HG03575 (cell line): ENCODE results near the gene CDC14B.
"Not testable (repeated sequence)": the region's sequence is repeated elsewhere in the genome, so short reads cannot be mapped to it uniquely, and the experiment has no call there.

Source experiments
- ATAC-seq: cut with Tn5 transposase; IDR thresholded peaks from one replicate; pipeline ENCODE4 v1.9.1; 2021; ENCODE audit not compliant: unreplicated experiment, insufficient number of reproducible peaks, low FRiP score; ENCODE audit errors: extremely low read depth

The CDC14B gene

GRCh38 chr9:96636368-96636767 is 16.7 kb upstream of the CDC14B start:
- no peak for ATAC-seq

- ATAC-seq, result not testable (repeated sequence)
Measured at GRCh38 chr9:96633579-96633978, 13.9 kb upstream of the CDC14B start.

GRCh38 chr9:96626912-96627311 is 7.3 kb upstream of the CDC14B start:
- no peak for ATAC-seq

DNA sequence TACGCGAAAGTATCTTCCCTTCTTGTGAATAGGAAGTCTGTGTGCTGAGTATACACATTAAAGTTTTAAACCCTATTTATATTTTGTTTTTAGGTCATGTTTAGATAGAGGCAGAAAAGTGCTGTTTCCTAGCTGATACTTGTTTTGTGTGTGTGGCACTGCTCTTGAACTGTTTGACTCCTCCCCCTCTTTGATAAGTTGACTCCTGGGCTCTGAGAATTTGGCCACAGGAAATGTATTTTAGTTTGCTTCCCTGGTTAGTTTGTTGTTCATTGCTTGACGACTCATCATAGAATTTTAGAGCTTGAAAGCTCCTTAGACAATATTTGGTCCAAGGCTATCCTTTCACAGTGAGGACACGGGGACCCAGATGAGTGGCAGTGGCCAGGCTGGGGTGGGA is 2.0 kb upstream of the CDC14B start:
- ATAC-seq, result no peak

GRCh38 chr9:96620832-96621269 is 1.2 kb upstream of the CDC14B start:
- ATAC-seq, result no peak

DNA sequence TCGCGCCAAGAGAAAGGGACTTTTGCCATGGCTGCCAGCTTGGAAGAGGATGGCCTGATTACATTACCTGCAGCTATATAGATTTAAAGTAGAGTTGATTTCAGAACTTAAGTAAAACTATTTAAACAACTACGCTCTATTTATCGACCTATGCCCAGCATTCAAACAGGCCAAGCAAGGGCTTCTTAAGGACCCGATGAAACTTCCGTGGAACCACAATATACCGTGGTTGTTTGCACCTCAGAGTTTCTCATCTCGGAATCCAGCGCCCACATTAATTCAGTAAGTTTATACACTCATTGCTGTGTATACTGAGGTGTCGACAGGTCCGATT is 505 bp upstream of the CDC14B start:
- no peak for ATAC-seq

- ATAC-seq, result no peak
Measured at GRCh38 chr9:96619124-96619465, 548 bp downstream of the CDC14B start.

DNA sequence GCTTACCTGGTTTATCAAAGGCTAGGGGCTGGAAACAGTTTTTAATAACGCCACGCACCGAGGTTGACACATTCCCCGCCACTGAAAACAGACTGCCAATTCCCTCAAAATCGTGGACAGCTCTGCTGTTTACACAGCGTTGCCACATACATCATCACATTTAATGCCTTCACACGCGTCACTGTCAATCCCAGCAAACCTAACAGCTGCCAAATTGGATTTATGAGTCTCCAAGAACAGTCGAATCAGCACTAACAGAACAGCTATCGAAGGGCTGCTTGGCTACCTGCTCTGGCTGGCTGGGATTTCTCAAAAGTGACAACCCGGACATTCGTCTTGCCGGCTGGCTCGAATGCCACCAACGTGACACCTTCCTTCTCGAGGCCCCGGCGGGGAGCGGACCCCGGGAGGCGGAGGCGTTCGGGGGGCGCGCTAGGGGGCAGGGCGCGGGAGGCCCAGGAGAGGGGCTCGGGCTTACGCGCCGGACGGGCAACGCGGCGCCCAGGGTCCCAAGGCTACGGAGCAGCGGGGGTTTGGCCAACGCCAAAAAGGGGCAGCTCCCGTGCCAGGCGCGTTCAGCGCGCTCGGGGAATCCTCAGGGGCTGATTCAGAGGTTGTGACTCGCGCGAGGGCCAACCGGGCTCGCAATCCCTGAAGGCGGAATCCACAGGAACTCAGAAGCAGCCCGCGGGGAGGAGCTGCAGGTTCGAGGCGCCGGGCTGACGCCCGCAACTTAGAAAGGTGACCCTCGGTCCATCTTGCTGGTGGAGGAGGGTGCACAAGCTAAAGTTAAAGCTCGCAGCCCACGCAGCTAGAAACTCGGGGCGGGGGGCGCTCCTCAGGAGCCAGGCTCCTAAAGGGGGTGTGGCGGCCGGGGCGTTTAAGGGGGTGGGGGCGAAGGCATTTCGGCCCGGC is 1.2 kb downstream of the CDC14B start:
- ATAC-seq, result no peak

DNA sequence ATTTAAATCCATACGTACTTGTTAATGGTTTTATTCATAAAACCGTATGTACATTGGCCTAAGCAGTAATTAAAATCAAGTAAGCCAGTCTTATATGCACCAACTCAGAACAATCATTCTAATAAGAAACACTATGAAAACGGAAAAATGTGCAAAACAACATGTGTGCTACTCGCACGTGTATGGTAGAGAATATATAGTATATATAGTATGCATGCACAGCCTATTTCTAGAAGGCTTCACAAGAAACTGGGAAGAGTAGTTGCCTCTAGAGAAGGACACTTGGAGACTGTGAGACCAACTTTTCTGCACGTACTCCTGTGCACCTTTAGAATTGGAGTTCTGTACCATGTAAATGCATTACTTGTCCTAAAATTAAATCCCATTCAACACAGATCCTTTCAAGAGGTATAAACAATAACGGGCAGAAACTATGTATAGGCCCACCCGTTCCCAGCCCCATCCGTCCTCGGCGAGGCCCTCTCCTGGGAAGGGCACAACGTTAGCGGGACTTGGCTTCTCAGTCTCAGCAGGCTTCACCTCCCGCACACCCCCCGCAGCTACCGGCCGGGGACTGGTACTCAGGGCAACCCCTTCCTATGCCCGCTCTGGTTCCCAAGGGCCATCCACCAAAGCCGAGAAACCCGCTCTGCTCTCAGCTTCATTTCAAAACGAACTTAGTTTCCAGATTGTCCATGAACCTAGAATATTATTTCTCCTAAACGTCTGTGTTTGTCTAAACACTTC is 2.0 kb downstream of the CDC14B start:
- ATAC-seq, result no peak

DNA sequence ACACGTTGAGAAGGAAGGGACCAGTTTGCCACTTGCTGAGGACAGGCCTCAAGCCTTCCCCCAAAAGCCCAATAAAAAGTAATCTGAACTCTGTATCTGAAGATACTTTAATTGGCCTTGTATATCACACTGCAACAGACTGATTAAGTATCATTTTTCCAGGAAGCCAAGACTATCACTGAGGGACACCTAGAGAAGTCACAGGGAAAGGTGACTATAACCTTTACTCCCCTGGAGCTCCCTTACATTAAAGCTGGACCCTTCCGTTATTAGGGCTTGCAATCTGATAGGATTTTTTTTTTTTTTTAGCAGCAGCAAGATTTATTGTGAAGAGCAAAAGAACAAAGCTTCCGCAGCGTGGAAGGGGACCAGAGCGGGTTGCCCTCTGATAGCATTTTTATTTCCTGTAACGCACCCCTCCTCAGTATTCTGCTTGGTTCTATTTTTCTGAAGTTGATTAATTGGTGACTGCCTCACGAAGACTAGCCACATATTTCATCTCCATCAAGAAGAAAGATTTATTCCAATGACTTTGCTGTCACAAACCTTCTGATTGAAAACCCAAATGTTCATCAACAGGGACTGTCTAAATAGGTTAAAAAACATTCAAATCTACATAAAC is 2.7 kb downstream of the CDC14B start:
- no peak for ATAC-seq

DNA sequence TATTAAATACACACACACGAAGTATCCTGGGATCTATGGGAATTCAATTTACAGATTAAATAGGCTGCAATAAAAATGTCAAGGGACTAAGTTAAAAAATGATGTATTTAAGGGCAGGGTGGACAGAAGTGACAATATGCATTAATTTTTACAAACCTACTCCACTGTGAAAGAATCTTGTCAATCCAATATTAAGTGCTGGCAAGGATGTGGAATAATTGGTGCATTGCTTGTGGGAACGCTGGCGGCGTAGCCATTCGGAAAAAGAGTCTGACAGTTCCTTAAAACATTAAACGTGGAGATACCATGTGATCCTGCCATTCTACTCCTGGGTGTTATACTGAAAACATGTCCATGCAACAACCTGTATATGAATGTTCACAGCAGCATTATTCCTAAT is 4.2 kb downstream of the CDC14B start:
- no peak for ATAC-seq

DNA sequence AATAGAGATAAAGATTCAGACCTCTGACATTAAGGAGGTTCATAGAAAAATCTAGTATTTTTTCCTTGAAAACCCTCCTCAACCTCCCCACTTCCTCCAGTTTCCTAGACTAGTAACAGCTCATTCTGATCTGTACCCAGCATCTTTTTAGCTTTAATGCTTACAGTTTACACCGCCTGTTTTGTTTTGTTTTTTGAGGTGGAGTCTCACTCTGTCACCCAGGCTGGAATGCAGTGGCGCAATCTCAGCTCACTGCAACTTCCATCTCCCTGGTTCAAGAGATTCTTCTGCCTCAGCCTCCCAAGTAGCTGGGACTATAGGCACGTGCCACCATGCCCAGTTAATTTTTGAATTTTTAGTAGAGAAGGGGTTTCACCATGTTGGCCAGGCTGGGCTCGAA is 5.0 kb downstream of the CDC14B start:
- ATAC-seq, result not testable (repeated sequence)

- ATAC-seq, result no peak
Measured at GRCh38 chr9:96612966-96613589, 6.6 kb downstream of the CDC14B start.

GRCh38 chr9:96612105-96612965 is 7.3 kb downstream of the CDC14B start:
- no peak for ATAC-seq

- ATAC-seq, result no peak
Measured at GRCh38 chr9:96611302-96611701, 8.3 kb downstream of the CDC14B start.

DNA sequence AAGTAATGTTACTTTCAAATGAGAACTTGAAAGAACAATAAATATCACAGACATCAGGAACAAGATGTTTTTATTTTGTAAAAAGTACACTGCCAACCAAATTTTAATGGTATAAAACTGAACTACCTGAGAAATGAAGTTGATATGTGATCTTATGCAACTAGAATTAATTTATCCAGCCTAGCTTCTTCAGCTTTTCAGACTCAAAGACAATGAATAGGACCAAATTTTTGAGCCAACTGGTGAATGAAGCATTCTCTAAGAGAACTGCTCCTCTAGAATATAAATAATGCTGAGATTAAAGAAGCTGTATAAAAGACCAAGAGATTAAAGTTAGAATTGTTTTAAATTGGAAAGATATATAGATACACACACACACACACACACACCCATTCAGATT is 9.9 kb downstream of the CDC14B start:
- no peak for ATAC-seq

DNA sequence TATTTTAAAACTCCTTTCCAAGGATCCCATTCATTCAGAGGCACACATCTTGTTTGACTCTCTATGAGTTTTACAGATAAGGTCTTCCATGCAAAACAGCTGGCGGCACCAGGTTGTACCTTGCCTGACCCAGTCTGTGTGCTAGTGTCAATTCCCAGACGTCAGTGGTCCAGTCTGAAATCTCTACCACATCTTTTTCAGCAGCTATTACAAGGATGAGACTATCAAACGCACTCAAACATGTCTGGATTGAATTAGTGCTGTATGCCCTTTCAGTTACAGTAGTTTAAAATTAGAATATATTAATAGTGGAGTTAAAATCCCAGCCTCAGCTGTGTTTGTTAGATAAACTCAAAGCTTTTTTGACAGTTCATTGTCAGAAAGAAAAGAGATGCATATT is 11.7 kb downstream of the CDC14B start:
- ATAC-seq, result no peak

GRCh38 chr9:96605328-96605727 is 14.3 kb downstream of the CDC14B start:
- ATAC-seq, result no peak

GRCh38 chr9:96604004-96604319 is 15.7 kb downstream of the CDC14B start:
- ATAC-seq, result no peak
